HG03378 (cell line): ENCODE data around the gene NEDD4L.
"Not testable (repeated sequence)": the region's sequence is repeated elsewhere in the genome, so short reads cannot be mapped to it uniquely, and the experiment has no call there.

Experiments
- ATAC-seq: cut with Tn5 transposase; IDR thresholded peaks from one replicate; pipeline ENCODE4 v1.9.1; 2021; ENCODE audit warnings: mild to moderate bottlenecking, moderate library complexity; ENCODE audit not compliant: unreplicated experiment

The NEDD4L gene

DNA sequence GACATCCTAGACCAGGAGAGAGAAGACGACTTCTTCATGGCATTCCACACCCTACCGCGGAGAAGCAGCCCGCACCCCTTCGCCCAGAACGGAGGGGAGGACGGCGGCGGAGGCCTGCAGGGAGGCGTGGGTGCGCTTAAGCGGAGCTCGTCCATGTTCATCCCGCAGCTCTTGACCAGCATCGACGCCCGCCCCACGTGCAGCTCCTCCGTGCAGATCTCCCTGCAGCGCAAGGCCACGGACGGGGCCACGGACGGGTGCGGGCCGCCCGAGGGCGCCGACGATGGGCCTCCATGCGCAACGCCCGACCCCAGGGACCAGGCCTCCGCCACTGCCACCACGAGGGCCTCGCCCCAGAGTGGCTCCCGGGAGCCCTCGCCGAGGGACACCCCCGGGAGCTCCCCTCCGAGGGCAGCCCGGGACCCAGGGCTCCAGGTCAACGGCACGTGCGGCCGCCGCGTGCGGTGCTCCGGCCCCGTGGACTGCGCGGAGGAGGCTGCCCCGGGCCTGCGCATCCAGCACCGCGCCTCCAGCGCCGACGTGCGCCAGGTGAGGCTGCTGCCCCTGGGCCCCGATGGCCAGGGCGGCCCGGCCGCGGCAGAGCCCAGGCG, 211.8 kb downstream of the NEDD4L start:
- no peak for ATAC-seq

DNA sequence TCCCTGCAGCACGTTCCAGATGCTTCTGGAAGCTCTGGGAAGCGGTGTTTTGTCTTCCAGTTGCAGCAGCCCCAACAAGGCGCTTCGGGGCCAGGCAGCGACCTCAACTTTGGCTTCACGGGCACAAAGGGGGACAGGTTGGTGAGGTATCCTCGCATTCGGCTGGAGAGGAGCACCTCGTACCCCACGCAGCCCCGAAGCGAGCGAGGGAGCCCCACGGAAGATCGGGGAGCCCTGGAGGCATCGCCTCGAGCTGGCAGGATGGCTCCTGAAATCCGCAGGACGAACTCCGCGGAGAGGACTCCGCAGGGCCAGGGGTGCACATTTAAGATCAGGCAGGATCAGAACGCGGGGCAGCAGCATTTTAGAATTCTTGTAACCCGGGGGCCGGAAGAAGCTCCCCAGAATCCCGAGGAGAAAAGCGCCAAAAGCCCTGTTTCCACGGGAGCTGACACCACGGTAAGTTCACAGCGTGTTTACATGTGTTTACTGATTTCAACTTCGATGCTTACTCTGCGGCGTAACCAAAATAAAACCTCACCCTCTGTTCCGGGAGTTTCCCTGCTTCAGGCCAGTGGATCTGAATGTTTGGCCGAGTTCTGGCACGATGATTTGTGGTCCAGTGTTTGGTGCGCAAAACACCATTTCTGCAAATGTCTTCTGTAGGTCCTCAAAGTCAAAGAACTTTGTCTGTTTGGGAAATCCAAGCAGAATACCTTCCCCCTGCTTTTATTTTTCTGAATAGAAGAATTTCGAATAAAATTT, 212.5 kb downstream of the NEDD4L start:
- ATAC-seq, result no peak

DNA sequence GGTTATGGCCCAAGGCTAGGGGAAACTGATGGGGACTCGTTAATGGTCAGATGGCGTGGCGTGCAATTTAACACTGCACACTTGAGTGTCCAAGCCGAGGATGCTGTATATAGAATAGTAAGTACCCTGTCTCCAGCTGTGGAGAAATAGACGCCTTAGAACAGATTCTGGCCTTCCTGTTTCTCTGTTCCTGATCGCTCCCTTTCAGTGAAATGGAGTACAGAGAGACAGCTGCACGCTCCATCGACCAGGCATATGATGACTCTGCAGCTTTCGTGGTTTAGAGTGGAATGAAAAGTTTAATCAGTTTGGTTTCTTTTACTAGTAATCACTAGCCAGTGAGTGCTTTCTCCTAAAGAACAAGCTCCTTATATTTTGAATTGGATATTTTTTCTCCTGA, 213.4 kb downstream of the NEDD4L start:
- no peak for ATAC-seq

DNA sequence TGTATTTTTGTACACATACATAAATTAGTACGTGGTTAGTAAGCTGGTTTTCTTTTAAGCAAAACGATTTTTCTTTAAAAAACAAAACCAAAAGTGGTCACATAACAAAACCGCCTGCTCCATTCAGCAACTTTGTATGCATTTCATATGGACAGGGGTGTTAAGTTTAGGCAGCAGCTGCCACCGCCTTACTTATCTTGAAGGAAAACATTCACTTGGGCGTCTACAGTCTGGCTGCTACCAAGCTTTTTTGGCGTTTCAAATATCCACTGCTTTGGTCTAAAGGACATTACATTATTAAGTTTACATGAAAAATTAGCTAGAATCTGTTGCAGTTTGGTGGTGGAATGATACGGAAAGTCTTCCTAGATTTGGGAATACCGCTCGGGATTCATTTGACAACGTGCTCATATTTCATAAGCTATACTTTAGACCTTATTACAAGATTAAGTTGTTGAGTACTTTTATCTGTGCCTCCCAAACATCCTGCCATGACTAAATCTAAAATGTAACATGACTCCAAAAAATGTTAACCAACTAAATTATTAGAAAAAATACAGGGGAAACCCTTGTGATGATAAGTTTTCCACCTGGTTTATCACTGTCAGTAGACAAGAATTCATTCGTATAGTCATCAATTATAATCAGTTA, 214.8 kb downstream of the NEDD4L start:
- no peak for ATAC-seq

DNA sequence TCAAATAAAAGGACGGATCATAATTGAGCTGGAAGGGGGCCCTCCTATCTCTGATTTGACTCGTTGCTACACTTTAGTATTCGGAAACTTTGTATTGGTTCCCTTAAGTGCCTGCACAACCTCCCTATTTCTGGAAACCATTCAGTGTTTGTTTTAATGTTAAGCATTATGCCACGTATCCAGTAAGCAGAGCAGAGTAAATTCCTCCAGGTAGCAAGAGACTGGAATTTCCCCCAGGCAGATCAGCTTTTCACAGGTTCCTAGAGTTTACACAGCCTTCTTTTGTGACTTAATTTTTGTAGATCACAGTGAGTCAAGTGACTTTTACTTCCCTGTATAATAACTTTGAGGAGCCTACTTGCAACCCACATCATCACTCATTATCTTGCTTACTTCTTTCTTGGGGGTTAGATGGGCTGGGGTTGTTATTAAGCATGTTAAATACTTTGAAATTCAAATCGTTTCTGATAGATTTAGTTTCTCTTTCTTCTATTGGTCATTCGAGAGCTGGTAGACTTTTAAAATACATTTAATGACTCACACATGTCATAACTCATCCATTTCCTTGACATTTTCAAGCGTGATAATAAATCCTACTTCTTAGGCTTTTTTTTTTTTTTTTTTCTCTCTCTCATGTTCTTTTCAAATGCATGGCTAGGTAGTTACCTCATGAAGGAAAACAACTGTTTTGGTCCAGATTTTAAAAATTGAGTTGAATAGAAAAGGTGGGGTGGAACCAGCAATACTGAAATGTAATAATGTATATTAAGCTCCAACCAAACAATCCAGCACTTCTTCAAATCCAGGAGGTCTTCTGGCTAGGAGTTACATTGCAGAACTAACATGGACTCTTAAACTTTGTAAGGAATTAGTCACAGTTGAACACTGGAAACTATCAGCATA, 219.3 kb downstream of the NEDD4L start:
- no peak for ATAC-seq

DNA sequence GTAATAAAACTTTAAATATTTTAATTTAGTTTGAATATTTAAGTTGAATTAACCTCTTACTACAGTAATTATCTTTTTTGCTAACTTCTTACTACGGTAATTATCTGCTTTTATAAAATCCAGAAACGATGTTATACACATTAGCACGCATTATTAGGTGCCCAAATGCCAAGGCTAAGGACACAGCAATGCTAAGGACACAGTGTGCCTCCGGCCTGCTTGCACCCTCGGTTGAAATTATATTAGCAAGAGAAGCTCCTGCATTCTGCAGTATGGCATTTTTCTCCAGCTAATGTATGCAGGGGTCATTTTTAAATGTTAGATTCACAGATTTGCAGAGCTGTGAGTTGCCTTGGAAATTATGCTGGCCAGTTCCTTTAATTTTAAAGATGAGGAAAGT, 220.0 kb downstream of the NEDD4L start:
- no peak for ATAC-seq

DNA sequence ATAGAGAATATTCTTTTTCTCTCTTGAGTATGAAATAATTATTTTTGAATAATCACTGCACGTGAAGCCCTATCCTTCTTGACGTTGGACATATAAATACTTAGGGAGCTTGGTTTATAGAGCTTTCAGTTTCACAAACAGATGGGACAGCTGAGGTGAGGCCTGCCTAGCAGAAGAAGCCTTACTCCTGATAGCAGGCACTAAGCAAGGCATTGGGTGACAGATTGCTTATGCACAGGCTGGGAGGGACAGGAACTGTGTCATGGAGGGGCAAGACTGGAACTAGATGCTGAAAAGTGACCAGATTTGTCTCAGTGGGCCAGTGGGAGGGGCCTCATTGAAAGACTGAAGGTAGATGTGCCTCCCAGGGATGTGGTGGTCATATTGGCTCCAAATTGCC, 220.8 kb downstream of the NEDD4L start:
- no peak for ATAC-seq

DNA sequence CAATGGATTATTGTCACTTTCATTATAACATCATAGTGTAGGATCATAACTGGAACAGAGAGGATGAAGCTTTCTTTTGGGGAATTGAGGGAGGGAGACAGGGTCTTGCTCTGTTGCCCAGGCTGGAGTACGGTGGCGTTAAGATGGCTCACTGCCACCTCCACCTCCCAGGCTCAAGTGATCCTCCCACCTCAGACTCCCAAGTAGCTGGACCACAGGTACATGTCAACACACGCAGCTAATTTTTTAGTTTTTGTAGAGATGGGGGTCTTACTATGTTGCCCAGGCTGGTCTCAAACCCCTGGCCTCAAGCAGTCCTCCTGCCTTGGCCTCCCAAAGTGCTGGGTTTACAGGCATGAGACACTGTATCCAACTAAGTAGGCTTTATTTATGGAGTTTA, 221.5 kb downstream of the NEDD4L start:
- not testable (repeated sequence) for ATAC-seq

DNA sequence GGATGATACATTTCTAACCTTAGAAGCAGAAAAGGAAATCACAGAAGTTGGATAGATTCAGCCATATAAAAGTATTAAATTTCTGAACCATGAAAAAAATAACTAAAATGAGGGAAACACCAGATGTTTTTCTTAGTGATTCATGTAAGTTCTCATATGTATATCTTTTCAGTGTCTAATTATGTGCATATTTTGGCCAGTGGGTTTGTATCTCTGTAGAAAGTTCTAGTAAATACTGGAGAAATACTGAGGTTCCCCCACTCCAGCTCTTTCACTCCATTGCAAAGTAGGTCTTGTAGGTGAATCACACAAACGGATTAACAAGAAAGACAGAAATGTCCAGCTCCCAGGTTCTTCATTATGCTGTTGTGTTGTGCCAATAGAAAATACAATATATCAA, 222.3 kb downstream of the NEDD4L start:
- no peak for ATAC-seq

DNA sequence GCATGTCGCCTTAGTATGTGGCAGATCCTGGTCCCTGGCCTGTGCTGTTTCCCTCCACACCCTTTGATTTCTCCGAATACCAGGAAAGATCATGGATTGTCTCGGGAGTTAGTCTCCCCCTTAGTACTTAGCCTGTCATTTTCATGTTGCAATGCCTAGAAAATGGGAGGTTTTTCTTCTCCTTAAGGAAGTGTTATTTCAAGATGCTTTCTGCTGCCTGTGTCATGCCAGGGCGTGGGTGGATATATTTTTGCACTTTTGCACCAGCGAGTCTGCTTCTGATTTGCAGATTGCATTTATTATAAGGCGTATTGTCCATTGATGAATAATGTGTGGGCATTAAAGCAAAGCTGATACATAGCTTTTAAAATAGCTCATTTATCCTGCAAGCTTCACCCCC, 223.5 kb downstream of the NEDD4L start:
- no peak for ATAC-seq

DNA sequence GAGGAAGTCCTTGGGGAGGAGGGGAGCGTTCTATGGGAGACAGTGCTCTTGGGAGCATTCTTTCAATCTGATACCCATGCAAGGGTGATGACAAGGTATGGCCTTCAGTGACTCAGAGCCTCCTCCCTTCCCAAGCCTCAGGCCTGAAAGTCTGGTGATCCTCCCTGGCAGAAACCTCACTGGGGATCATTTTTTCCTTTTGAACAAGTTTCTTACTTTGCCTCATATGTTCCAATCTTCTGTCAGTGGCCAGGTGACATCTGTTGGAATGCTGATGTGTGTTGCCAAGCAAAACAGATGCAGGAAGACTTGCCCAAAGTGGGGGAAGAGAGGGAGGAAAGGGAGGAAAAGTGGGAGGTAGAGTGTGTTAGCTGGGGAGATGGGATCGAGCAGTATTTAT, 224.8 kb downstream of the NEDD4L start:
- no peak for ATAC-seq

DNA sequence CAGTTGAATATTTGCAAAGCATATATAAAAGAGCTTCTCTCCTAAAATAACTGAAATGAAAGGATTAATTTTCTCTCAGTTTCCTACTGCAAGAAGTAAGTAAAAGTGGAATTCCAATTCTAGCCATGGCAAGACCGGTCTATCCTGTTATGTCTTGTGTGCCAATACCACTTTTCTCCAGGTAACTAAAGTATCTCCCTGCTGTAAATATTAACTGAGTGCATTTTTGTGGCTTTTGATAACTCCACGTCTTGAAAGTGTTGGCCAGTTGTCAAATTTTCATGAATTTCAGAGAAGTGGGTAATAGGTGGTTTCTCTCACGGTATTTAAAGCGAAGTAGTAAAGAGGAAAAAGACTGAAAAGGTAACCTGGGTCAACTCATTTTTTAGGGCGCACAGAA, 225.9 kb downstream of the NEDD4L start:
- no peak for ATAC-seq

DNA sequence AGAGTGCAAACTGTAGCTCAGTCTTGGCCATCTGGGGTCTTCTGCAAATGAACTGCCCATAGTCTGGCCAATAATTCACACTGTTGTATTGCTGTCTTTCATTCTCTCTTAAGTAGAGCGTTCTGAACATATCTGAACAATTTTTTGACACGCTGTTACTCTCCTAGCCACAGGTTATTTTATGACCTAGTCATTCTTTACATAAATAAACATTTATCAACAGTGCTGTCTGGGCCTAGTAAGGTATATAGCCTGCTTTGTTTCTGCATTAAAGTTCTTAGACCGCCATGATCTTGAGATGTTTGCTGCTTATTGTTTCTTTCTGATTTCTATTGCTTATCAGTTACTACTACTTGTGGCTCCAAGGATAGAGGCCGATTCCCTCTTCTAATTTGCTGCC, 226.4 kb downstream of the NEDD4L start:
- ATAC-seq, result no peak

DNA sequence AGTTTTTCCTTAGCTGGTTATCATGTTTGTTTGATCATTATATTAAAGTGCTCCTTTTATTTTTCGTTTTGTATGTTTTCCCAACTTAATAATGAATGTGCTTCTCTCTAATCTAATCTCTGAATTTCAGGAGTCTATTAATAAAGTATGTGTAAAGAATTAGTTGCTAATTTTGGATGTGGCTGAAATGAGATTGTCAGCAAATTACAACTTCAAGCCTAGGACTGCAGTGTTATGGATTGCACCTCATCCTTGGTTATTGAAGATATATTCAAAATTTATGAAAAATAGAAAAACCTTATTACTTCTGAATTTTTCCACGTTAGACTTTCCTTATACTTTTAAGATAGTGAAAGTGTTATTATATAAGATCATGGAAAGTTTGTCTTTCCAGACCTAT, 227.7 kb downstream of the NEDD4L start:
- no peak for ATAC-seq

DNA sequence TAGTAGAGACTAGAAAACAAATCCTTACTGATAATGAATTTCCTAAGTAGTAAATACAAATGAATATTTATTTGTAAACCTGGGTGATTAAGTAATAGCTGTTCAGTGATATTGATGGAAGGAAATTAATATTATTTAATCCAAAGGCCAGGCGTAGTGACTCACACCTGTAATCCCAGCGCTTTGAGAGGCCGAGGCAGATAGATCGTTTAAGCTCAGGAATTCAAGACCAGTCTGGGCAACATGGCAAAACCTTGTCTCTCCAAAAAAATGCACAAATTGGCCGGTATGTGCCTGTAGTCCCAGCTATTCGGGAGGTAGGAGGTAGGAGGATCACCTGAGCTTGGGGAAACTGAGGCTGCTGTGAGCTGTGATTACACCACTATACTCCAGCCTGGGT, 228.2 kb downstream of the NEDD4L start:
- ATAC-seq, result no peak

DNA sequence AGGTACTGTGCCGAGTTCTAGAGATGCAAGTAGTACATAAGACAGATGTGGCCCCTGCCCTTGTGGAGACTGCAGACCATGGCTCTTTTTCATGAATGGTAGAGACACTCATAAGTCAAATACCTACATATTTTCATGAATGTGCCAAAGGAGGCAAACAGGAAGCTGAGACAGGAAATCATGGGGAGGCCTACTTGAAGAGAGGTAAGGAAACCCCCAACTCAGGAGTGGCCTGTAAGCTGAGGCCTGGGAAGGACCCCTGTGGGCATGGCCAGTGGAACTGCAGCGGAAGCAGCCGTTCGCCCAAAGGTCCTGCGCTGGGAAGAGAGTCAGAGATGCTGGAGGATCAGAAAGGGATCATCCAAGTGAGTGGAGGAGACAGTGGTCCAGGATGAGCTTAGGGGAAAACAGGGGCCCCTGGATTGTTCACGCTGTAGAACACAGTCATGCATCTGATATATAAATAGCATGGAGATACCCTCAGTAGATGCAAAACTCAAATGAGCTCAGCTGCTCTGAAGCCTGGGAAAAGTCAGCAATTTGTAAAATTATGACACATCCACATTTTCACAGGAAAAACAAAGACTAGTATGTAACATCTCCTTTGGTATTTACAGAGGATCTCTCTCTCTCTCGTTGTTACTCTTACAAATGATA, 228.9 kb downstream of the NEDD4L start:
- ATAC-seq, result no peak

DNA sequence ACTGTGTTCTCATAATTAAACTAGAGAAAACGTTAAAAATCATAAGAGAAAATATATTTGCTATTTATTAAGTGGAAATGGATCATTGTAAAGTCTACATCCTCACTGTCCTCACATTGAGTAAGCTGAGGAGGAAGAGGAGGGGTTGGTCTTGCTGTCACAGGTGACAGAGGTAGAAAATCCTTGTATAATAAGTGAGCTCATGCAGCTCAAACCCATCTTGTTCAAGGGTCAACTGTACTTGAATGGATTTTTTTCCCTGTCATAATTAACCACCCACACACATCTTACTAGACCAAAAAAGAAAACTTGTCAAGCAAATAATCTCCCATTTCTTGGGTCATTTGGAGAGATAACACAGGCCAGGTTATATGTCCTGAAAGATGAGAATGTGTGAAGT, 231.2 kb downstream of the NEDD4L start:
- ATAC-seq, result no peak

DNA sequence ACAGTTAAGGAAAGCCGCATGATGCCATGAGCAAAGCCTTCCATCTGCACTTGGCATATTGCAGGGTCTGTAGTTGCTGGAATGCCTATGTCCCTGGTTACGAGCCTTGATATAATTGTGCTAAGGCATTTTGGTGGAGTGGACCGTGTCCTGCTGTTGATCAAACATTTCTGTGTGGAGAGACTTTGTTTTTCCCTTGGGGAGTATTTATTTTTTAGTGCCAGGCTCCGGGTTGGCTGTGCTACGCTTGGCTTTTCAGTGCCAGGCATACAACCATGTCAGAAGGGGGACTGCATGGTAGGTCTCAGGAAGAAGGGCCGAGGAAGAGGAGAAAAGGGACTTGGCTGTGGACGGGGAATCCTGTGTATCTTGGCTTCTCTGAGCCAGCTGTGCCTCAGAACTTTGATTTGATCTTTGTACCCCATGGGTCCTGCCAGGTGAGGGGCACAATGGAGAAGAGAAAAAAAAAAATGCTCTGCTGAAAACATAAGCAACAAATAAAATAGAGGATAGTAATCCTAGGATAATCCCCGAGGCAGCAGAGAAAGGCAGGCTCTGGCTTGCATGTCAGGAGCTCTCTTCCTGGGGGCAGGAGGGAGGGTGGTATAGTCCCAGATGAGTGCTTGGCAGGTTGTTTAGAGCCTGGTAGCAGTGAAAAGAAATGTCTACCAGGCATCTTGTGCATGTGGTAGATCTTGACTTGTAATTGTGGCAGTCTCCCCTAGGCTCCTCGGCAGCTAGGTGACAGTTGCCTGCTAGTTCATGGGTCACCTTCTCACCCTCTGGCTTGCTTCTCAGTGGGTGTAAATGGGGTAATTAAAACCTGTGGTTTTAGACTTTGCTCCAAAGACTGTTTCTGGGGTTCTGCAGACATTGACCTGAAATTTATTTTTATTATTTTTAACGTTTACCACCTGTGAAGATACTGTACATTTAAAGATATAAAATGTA, 233.0 kb downstream of the NEDD4L start:
- ATAC-seq, result no peak

DNA sequence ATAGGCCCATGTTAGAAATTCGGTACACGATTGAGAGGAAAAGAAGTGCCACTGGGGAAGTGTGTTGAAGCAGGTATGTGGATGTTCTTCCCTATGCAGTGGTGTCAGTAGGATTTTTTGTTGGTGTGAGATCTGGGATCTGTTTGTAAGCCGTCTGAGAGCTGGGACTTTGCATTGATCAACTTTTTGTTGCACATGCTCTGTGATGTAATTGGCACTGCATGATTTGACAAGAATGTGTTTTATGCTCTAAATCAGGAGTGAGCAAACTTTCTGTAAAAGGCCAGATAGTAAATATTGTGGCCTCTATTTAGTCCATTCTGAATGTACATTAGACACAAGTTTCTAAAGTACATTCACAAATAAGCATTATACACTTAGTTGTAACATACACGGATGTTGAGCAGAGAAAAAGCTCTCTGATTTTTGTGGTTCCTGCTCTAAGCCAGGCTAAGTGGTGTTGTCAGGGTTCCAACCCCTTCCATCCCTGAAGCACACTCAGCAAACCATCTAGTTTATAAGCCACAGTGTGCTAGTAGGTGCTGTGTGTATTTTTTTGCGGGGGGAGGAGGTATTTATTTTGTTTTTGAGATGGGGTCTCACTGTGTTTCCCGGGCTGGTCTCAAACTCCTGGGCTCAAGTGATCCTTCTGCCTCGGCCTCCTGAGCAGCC, 235.6 kb downstream of the NEDD4L start:
- ATAC-seq, result no peak
